ENCODE data around the gene SRC.

SRC gene

GRCh38 chr20:37383229-37383989 is 37.5 kb downstream of the SRC start:
- TF ChIP-seq CTCF (IDR thresholded peaks at IDR 0.05; ENCODE audit: control insufficient read depth, extremely low read depth, insufficient read depth): no peak
- no peak for DNase-seq (ENCODE audit: low read depth)
- no peak overlapping the region for H3K4me3 ChIP-seq (ENCODE audit: low read depth, low read length)

GRCh38 chr20:37384683-37385174 is 38.8 kb downstream of the SRC start:
- no peak for DNase-seq (ENCODE audit: low read depth)
- no peak overlapping the region for H3K4me3 ChIP-seq (ENCODE audit: low read depth, low read length)
- peak; percentile 82 for TF ChIP-seq CTCF (IDR thresholded peaks at IDR 0.05; ENCODE audit: control insufficient read depth, extremely low read depth, insufficient read depth)

GRCh38 chr20:37385176-37385575 is 39.2 kb downstream of the SRC start:
- H3K4me3 ChIP-seq (ENCODE audit: low read depth, low read length): no peak overlapping the region
- DNase-seq (ENCODE audit: low read depth): no peak

GRCh38 chr20:37385659-37386504 is 39.9 kb downstream of the SRC start:
- H3K4me3 ChIP-seq (ENCODE audit: low read depth, low read length): no peak overlapping the region
- no peak for TF ChIP-seq CTCF (IDR thresholded peaks at IDR 0.05; ENCODE audit: control insufficient read depth, extremely low read depth, insufficient read depth)
- DNase-seq (ENCODE audit: low read depth): no peak

More at GRCh38 chr20:37385176-37385575, 39.2 kb downstream of the SRC start:
- no peak for TF ChIP-seq CTCF (IDR thresholded peaks at IDR 0.05; ENCODE audit: control insufficient read depth, extremely low read depth, insufficient read depth)

- H3K4me3 ChIP-seq (ENCODE audit: low read depth, low read length): no peak overlapping the region
- TF ChIP-seq CTCF (IDR thresholded peaks at IDR 0.05; ENCODE audit: control insufficient read depth, extremely low read depth, insufficient read depth): no peak
- DNase-seq (ENCODE audit: low read depth): no peak
Observed at GRCh38 chr20:37386505-37387251, 40.7 kb downstream of the SRC start.

- DNase-seq (ENCODE audit: low read depth): no peak
- TF ChIP-seq CTCF (IDR thresholded peaks at IDR 0.05; ENCODE audit: control insufficient read depth, extremely low read depth, insufficient read depth): no peak
- H3K4me3 ChIP-seq (ENCODE audit: low read depth, low read length): no peak overlapping the region
Observed at GRCh38 chr20:37387519-37388269, 41.8 kb downstream of the SRC start.
